DOHH2 (cell line): ENCODE data around the gene NEGR1.

Experiments
- H3F3A ChIP-seq: fragments of 200-600 bp; sonication (generic), shearing (Covaris generic); 2 replicates; pipeline ENCODE4 v1.6.0; 2016; ENCODE audit warnings: antibody characterized with exemption, mild to moderate bottlenecking; ENCODE audit not compliant: control insufficient read depth, insufficient read depth
- H3K27ac ChIP-seq: fragments of 200-600 bp; sonication (generic); 2 replicates; pipeline ENCODE4 v1.5.1; 2014; ENCODE audit warnings: low read depth, mild to moderate bottlenecking, low read length, moderate library complexity
- H3K27me3 ChIP-seq: fragments of 200-600 bp; sonication (generic); 2 replicates; pipeline ENCODE4 v1.6.1; 2014; ENCODE audit warnings: mild to moderate bottlenecking, low read length, mixed read lengths; ENCODE audit not compliant: control insufficient read depth
- H3K36me3 ChIP-seq: fragments of 200-600 bp; sonication (generic); 2 replicates; pipeline ENCODE4 v1.6.1; 2014; ENCODE audit warnings: mild to moderate bottlenecking, low read length, moderate library complexity, mixed read lengths; ENCODE audit not compliant: control insufficient read depth
- H3K4me1 ChIP-seq: fragments of 200-600 bp; sonication (generic); 2 replicates; pipeline ENCODE4 v1.6.1; 2014; ENCODE audit warnings: mild to moderate bottlenecking, low read length, mixed read lengths; ENCODE audit not compliant: control insufficient read depth
- H3K4me2 ChIP-seq: fragments of 200-600 bp; sonication (generic); 2 replicates; pipeline ENCODE4 v1.6.0; 2014; ENCODE audit warnings: mild to moderate bottlenecking, low read length, moderate library complexity
- H3K4me3 ChIP-seq: fragments of 200-600 bp; sonication (generic); 2 replicates; pipeline ENCODE4 v1.5.1; 2014; ENCODE audit warnings: mild to moderate bottlenecking, low read length, mixed read lengths
- H3K79me2 ChIP-seq: fragments of 200-600 bp; sonication (generic); 2 replicates; pipeline ENCODE4 v1.6.1; 2014; ENCODE audit warnings: mild to moderate bottlenecking, low read length, mixed read lengths; ENCODE audit not compliant: control insufficient read depth
- H3K9me2 ChIP-seq: fragments of 200-600 bp; sonication (generic); replicated peaks from 2 replicates; pipeline ENCODE4 v1.6.1; 2014; ENCODE audit warnings: mild to moderate bottlenecking, low read length, mixed read lengths; ENCODE audit not compliant: control insufficient read depth
- H3K9me3 ChIP-seq: fragments of 200-600 bp; sonication (generic); 2 replicates; pipeline ENCODE4 v1.6.1; 2014; ENCODE audit warnings: antibody characterized with exemption, low read length, mixed read lengths; ENCODE audit not compliant: control insufficient read depth, insufficient read depth
- H4K20me1 ChIP-seq: fragments of 200-600 bp; sonication (generic); 2 replicates; pipeline ENCODE4 v1.6.0; 2014; ENCODE audit warnings: low read depth, mild to moderate bottlenecking, antibody characterized with exemption, low read length, moderate library complexity; ENCODE audit not compliant: control insufficient read depth, insufficient read depth
- EZH2phosphoT487 ChIP-seq: fragments of 200-600 bp; sonication (generic); IDR thresholded peaks from 2 replicates; pipeline ENCODE4 v1.6.1; 2017; ENCODE audit warnings: borderline replicate concordance, mild to moderate bottlenecking, antibody characterized with exemption, low read length, moderate library complexity, mixed read lengths
- TF ChIP-seq, protein P1 (sequence below): fragments of 200-600 bp; sonication (generic); IDR thresholded peaks from one replicate; pipeline ENCODE4 v1.5.1; 2014; ENCODE audit warnings: antibody characterized with exemption, mild to moderate bottlenecking, low read depth, low read length; ENCODE audit not compliant: poor library complexity, severe bottlenecking

Gene NEGR1

DNA sequence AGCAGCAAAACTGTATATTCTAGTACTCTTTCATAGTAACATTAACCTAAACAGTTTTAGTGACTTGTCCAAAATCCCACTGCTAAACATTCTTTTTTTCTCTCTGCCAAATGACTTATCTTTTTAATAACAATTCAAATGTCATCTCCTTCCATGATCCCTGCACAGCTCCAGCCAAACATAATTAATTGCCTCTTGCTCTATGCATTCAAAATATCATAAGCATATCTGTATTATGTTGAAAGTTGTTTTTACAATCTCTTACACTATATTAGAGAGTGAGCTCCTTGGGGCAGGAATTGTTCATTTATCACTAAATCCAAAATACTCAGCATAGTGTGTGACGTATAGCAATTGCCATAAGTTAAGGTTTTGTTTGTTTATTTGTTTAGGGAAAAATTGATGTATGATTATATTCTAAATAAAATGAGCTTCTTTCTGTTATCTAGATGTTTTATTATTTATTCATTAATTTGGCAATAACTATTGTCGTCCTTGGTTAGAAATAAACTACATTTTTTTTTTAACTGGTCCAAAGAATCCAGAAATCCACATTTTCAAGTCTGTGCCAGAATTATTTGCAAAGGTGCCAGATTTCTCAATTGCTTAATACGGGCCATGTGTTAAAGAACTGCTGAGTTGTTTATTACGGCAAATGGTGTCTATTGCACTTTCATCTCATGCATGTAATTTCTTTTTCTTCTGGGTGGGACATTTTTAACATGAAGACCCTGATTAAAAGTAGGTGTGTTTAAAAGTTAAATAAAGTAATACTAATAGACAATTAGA lies 624.3 kb downstream of the NEGR1 start:
- no peak overlapping the region for H3K4me3 ChIP-seq
- H3K79me2 ChIP-seq = no peaks in the 10 kb centered on the region
- no peak overlapping the region for H3K4me2 ChIP-seq
- no peaks in the 10 kb centered on the region for H4K20me1 ChIP-seq
- H3K27ac ChIP-seq = no peak overlapping the region
- H3F3A ChIP-seq = no peaks in the 10 kb centered on the region
- no peaks in the 10 kb centered on the region for H3K9me2 ChIP-seq
- H3K27me3 ChIP-seq = no peaks in the 10 kb centered on the region
- no peaks in the 10 kb centered on the region for H3K9me3 ChIP-seq
- H3K36me3 ChIP-seq = no peaks in the 10 kb centered on the region
- H3K4me1 ChIP-seq = no peaks in the 10 kb centered on the region
- TF ChIP-seq, protein P1, sequence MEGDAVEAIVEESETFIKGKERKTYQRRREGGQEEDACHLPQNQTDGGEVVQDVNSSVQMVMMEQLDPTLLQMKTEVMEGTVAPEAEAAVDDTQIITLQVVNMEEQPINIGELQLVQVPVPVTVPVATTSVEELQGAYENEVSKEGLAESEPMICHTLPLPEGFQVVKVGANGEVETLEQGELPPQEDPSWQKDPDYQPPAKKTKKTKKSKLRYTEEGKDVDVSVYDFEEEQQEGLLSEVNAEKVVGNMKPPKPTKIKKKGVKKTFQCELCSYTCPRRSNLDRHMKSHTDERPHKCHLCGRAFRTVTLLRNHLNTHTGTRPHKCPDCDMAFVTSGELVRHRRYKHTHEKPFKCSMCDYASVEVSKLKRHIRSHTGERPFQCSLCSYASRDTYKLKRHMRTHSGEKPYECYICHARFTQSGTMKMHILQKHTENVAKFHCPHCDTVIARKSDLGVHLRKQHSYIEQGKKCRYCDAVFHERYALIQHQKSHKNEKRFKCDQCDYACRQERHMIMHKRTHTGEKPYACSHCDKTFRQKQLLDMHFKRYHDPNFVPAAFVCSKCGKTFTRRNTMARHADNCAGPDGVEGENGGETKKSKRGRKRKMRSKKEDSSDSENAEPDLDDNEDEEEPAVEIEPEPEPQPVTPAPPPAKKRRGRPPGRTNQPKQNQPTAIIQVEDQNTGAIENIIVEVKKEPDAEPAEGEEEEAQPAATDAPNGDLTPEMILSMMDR = no peak
- no peak for TF ChIP-seq EZH2phosphoT487

- Histone ChIP-seq H4K20me1 (no peaks in the 10 kb centered on the region), H3K9me3 (no peaks in the 10 kb centered on the region), H3K4me1 (no peaks in the 10 kb centered on the region), H3K9me2 (no peaks in the 10 kb centered on the region), H3F3A (no peaks in the 10 kb centered on the region), H3K27me3 (no peaks in the 10 kb centered on the region), H3K4me2 (no peak overlapping the region), H3K79me2 (no peaks in the 10 kb centered on the region), H3K4me3 (no peak overlapping the region), H3K27ac (no peak overlapping the region), H3K36me3 (no peaks in the 10 kb centered on the region)
- TF ChIP-seq EZH2phosphoT487 = no peak
- TF ChIP-seq, protein P1 = no peak
Measured at GRCh38 chr1:71656902-71657301, 625.4 kb downstream of the NEGR1 start.

- H3K4me2 ChIP-seq = no peak overlapping the region
- H3K4me3 ChIP-seq = no peak overlapping the region
- no peak overlapping the region for H3K27ac ChIP-seq
- no peaks in the 10 kb centered on the region for H3K27me3 ChIP-seq
- TF ChIP-seq EZH2phosphoT487 = no peak
- TF ChIP-seq, protein P1 = no peak
- H3K79me2 ChIP-seq = no peaks in the 10 kb centered on the region
- no peaks in the 10 kb centered on the region for H3K9me3 ChIP-seq
- H3K9me2 ChIP-seq = no peaks in the 10 kb centered on the region
- no peaks in the 10 kb centered on the region for H3K4me1 ChIP-seq
- no peaks in the 10 kb centered on the region for H3K36me3 ChIP-seq
- H4K20me1 ChIP-seq = no peaks in the 10 kb centered on the region
- no peaks in the 10 kb centered on the region for H3F3A ChIP-seq
Measured at GRCh38 chr1:71655604-71656003, 626.7 kb downstream of the NEGR1 start.
